Measurements from ENCODE around the gene TSPEAR.
"Not testable (repeated sequence)": the region's sequence is repeated elsewhere in the genome, so short reads cannot be mapped to it uniquely, and the experiment has no call there.

Gene TSPEAR

DNA sequence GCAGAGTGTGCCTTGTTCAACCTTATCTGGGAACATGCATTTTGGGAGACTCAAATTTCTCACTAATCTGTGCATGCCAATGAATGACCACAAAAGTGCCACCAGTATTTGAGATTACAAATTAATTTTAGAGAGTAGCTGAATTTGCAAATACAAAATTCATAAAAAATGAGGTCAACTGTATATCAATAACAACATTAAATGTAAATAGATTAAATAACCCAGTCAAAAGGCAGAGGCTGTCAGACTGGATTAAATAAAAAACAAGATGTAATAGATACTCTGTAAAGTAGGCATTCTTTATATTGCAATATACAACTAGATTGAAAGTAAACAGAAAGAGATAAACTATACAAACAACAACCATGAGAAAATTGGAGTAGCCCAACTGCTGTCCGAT is 147.3 kb downstream of the TSPEAR start:
- DNase-seq (ENCODE audit: insufficient read length, low spot score) (no peak), FAIRE-seq (no peak)
- no peak for TF ChIP-seq PAX5 (IDR thresholded peaks at IDR 0.05; ENCODE audit: insufficient read depth, low read length, severe bottlenecking)
- no peak for TF ChIP-seq TAF1 (IDR thresholded peaks at IDR 0.05; ENCODE audit: low read depth, low read length)
- TF ChIP-seq POLR2A (IDR thresholded peaks at IDR 0.05; ENCODE audit: low read depth, low read length): no peak
- TF ChIP-seq POU2F2 (IDR thresholded peaks at IDR 0.05; ENCODE audit: low read depth, low read length): no peak
- no peak for TF ChIP-seq POLR2AphosphoS5 (IDR thresholded peaks at IDR 0.05; ENCODE audit: low read depth, low read length)
- no peak for TF ChIP-seq SPI1 (IDR thresholded peaks at IDR 0.05; ENCODE audit: low read depth, low read length)

- no peak for DNase-seq (ENCODE audit: insufficient read length, low spot score)
- FAIRE-seq: no peak
- TF ChIP-seq TAF1 (IDR thresholded peaks at IDR 0.05; ENCODE audit: low read depth, low read length) (no peak), SPI1 (IDR thresholded peaks at IDR 0.05; ENCODE audit: low read depth, low read length) (no peak), POLR2AphosphoS5 (IDR thresholded peaks at IDR 0.05; ENCODE audit: low read depth, low read length) (no peak), PAX5 (IDR thresholded peaks at IDR 0.05; ENCODE audit: insufficient read depth, low read length, severe bottlenecking) (no peak), POU2F2 (IDR thresholded peaks at IDR 0.05; ENCODE audit: low read depth, low read length) (no peak), POLR2A (IDR thresholded peaks at IDR 0.05; ENCODE audit: low read depth, low read length) (no peak)
These were observed 152.7 kb downstream of the TSPEAR start, which contains the start of gene KRTAP10-3 for GRCh38 chr21:44558695-44559094. Gene KRTAP10-3 (minus strand): TSS chr21:44558795. CDS start chr21:44558715, 80 bp downstream.

DNA sequence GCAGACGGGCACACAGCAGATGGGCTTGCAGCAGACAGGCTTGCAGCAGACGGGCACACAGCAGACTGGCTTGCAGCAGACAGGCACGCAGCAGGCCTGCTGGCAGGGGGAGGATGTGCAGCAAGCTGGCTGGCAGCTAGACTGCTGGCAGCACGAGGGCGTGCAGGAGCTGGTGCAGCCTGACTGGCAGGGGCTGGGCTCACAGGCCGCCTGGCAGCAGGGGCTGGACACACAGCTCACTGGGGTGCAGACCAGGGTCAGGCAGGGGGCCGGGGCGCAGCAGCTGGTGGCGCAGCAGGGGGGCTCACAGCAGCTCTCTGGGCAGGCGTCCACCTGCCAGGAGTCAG is 153.1 kb downstream of the TSPEAR start:
- FAIRE-seq; DNase-seq (ENCODE audit: insufficient read length, low spot score): not testable (repeated sequence)

DNA sequence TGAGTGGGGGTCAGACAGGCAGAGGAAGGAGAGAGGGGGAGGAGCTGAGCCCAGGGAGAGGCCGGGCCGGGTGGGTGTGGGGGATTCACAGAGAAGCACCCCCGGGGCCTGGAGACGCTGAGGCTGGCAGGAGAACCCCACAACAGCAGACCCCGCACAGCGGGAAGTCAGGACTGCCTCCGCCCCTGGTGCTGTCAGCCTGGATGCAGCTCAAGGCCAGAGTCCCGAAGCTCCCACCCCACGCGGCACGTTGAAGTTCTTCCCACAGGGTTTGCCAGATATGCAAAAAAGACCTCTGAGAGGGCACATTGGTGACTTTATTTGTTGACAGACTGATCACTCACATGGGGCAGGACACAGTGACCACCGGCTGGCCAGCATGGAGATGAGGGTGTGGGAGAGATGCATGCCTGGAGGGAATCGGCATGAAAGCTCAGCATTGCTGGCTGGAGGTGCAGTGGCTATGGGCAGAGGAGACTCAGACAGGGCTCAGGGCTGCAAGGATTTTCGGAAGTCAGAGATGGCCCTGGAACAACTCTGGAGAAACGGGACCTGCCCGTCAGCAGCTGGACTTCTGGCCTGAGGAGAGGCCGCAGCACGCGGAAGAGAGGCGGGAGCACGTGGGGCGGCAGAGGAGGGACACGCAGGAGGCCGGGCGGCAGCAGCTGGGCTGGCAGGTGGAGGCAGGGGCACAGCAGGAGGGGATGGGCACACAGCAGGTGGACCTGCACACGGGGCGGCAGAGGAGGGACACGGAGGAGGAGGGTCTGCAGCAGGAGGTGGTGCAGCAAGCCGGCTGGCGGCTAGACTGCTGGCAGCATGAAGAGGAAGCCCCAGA is 153.7 kb downstream of the TSPEAR start:
- TF ChIP-seq PAX5 (IDR thresholded peaks at IDR 0.05; ENCODE audit: insufficient read depth, low read length, severe bottlenecking) (no peak), POLR2AphosphoS5 (IDR thresholded peaks at IDR 0.05; ENCODE audit: low read depth, low read length) (no peak), SPI1 (IDR thresholded peaks at IDR 0.05; ENCODE audit: low read depth, low read length) (no peak), POU2F2 (IDR thresholded peaks at IDR 0.05; ENCODE audit: low read depth, low read length) (no peak), TAF1 (IDR thresholded peaks at IDR 0.05; ENCODE audit: low read depth, low read length) (no peak), POLR2A (IDR thresholded peaks at IDR 0.05; ENCODE audit: low read depth, low read length) (no peak)
- FAIRE-seq: no peak
- DNase-seq (ENCODE audit: insufficient read length, low spot score): no peak

DNA sequence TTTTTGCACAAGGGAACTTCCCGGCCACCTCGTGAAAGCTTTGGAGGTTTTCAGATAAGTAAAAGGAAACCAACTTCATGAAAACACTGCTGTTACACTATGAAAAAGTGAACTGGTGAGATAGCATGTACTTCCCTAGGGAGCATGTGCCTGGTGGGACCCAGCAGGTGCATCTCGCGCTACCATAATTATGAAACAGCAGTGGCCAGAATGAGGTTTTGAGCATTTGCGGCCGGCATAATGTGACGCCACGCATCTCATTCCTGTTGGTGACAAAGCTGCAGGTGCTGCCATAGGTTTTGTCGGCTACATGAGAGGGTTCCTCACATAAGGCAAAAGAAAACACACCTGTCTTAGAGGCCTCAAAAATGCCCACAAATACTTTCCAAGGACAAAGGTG is 154.5 kb downstream of the TSPEAR start:
- DNase-seq (ENCODE audit: insufficient read length, low spot score) (no peak), FAIRE-seq (peak; percentile 40)
- TF ChIP-seq SPI1 (IDR thresholded peaks at IDR 0.05; ENCODE audit: low read depth, low read length) (no peak), TAF1 (IDR thresholded peaks at IDR 0.05; ENCODE audit: low read depth, low read length) (no peak), POLR2A (IDR thresholded peaks at IDR 0.05; ENCODE audit: low read depth, low read length) (no peak), POU2F2 (IDR thresholded peaks at IDR 0.05; ENCODE audit: low read depth, low read length) (no peak), POLR2AphosphoS5 (IDR thresholded peaks at IDR 0.05; ENCODE audit: low read depth, low read length) (no peak), PAX5 (IDR thresholded peaks at IDR 0.05; ENCODE audit: insufficient read depth, low read length, severe bottlenecking) (no peak)

- TF ChIP-seq POU2F2 (IDR thresholded peaks at IDR 0.05; ENCODE audit: low read depth, low read length): no peak
- no peak for TF ChIP-seq POLR2AphosphoS5 (IDR thresholded peaks at IDR 0.05; ENCODE audit: low read depth, low read length)
- no peak for TF ChIP-seq TAF1 (IDR thresholded peaks at IDR 0.05; ENCODE audit: low read depth, low read length)
- no peak for TF ChIP-seq POLR2A (IDR thresholded peaks at IDR 0.05; ENCODE audit: low read depth, low read length)
- no peak for TF ChIP-seq SPI1 (IDR thresholded peaks at IDR 0.05; ENCODE audit: low read depth, low read length)
- TF ChIP-seq PAX5 (IDR thresholded peaks at IDR 0.05; ENCODE audit: insufficient read depth, low read length, severe bottlenecking): no peak
- FAIRE-seq (no peak), DNase-seq (ENCODE audit: insufficient read length, low spot score) (no peak)
These were observed 156.0 kb downstream of the TSPEAR start for GRCh38 chr21:44555200-44555875.

- no peak for TF ChIP-seq TAF1 (IDR thresholded peaks at IDR 0.05; ENCODE audit: low read depth, low read length)
- TF ChIP-seq POLR2AphosphoS5 (IDR thresholded peaks at IDR 0.05; ENCODE audit: low read depth, low read length): no peak
- TF ChIP-seq SPI1 (IDR thresholded peaks at IDR 0.05; ENCODE audit: low read depth, low read length): no peak
- no peak for TF ChIP-seq POLR2A (IDR thresholded peaks at IDR 0.05; ENCODE audit: low read depth, low read length)
- TF ChIP-seq PAX5 (IDR thresholded peaks at IDR 0.05; ENCODE audit: insufficient read depth, low read length, severe bottlenecking): no peak
- no peak for TF ChIP-seq POU2F2 (IDR thresholded peaks at IDR 0.05; ENCODE audit: low read depth, low read length)
- DNase-seq (ENCODE audit: insufficient read length, low spot score): no peak
- no peak for FAIRE-seq
These were observed 158.7 kb downstream of the TSPEAR start for GRCh38 chr21:44552681-44553080.

- TF ChIP-seq SPI1 (IDR thresholded peaks at IDR 0.05; ENCODE audit: low read depth, low read length): no peak
- no peak for TF ChIP-seq POLR2A (IDR thresholded peaks at IDR 0.05; ENCODE audit: low read depth, low read length)
- TF ChIP-seq POLR2AphosphoS5 (IDR thresholded peaks at IDR 0.05; ENCODE audit: low read depth, low read length): no peak
- FAIRE-seq (no peak), DNase-seq (ENCODE audit: insufficient read length, low spot score) (no peak)
These were observed 159.2 kb downstream of the TSPEAR start for GRCh38 chr21:44552136-44552535.

DNA sequence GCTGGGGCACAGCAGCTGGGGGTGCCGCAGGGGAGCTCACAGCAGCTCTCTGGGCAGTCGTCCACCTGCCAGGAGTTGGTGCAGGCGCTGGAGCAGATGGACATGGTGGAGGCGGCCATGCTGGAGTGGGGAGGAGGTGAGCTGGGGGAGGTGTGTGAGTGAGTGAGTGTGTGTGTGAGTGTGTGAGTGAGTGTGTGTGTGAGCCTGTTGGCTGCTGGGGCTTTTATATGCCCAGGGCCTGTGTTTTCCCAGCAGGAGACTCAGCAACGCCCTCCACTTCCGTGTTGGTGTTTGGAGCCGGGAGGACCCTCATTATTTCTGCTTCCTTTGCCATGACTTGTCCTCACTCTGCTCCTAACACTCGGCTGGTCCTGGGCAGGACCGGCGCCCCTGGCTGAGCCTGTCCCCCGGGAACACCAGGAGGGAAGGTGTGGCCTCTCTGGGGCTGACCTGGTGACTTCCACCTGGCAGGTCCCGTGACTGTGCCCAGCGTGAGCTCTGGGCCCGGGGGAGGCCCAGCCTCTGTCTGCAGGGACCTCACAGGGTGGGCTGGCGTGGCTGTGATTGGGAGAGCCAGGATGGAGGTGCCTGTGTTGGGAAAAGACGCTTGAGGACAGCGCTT is 159.9 kb downstream of the TSPEAR start, which contains the start of gene KRTAP10-2:
Gene KRTAP10-2, minus strand, starts transcription at position 166 of the 622 bp plus-strand sequence. Its CDS starts 47 bp downstream, at position 119.
- no peak for DNase-seq (ENCODE audit: insufficient read length, low spot score)
- no peak for TF ChIP-seq POLR2A (IDR thresholded peaks at IDR 0.05; ENCODE audit: low read depth, low read length)
- no peak for TF ChIP-seq PAX5 (IDR thresholded peaks at IDR 0.05; ENCODE audit: insufficient read depth, low read length, severe bottlenecking)
- no peak for TF ChIP-seq SPI1 (IDR thresholded peaks at IDR 0.05; ENCODE audit: low read depth, low read length)
- no peak for TF ChIP-seq TAF1 (IDR thresholded peaks at IDR 0.05; ENCODE audit: low read depth, low read length)
- no peak for FAIRE-seq
